ENCODE data around the gene GATB.

The GATB gene

GRCh38 chr4:151728679-151729078 is 32.1 kb downstream of the GATB start:
- no peak for DNase-seq

- DNase-seq = no peak
Measured at GRCh38 chr4:151728006-151728405, 32.8 kb downstream of the GATB start.

- DNase-seq = no peak
Measured at GRCh38 chr4:151727365-151727764, 33.4 kb downstream of the GATB start.

GRCh38 chr4:151725087-151725486 is 35.7 kb downstream of the GATB start:
- no peak for DNase-seq

GRCh38 chr4:151721916-151722315 is 38.9 kb downstream of the GATB start:
- no peak for DNase-seq

- no peak for DNase-seq
Measured at GRCh38 chr4:151721466-151721865, 39.3 kb downstream of the GATB start.

GRCh38 chr4:151719956-151720334 is 40.9 kb downstream of the GATB start:
- DNase-seq = no peak

GRCh38 chr4:151718984-151719955 is 41.5 kb downstream of the GATB start:
- no peak for DNase-seq

GRCh38 chr4:151717909-151718628 is 42.7 kb downstream of the GATB start:
- DNase-seq = no peak

- no peak for DNase-seq
Measured at GRCh38 chr4:151717314-151717713, 43.5 kb downstream of the GATB start.

- DNase-seq = no peak
Measured at GRCh38 chr4:151716324-151716723, 44.5 kb downstream of the GATB start.

- no peak for DNase-seq
Measured at GRCh38 chr4:151715881-151716280, 44.9 kb downstream of the GATB start.

- DNase-seq = no peak
Measured at GRCh38 chr4:151712777-151713176, 48.0 kb downstream of the GATB start.

- DNase-seq = no peak
Measured at GRCh38 chr4:151711646-151712045, 49.2 kb downstream of the GATB start.

GRCh38 chr4:151709587-151709986 is 51.2 kb downstream of the GATB start:
- no peak for DNase-seq

GRCh38 chr4:151709071-151709470 is 51.7 kb downstream of the GATB start:
- DNase-seq = no peak

GRCh38 chr4:151708100-151708499 is 52.7 kb downstream of the GATB start:
- DNase-seq = no peak

- DNase-seq = peak; percentile 3
Measured at GRCh38 chr4:151703401-151703800, 57.4 kb downstream of the GATB start.

GRCh38 chr4:151702256-151702655 is 58.6 kb downstream of the GATB start:
- DNase-seq = no peak

- DNase-seq = peak; percentile 63
Measured at GRCh38 chr4:151700566-151701316, 60.1 kb downstream of the GATB start.

GRCh38 chr4:151698213-151698612 is 62.6 kb downstream of the GATB start:
- no peak for DNase-seq

GRCh38 chr4:151694961-151695720 is 65.7 kb downstream of the GATB start:
- DNase-seq = no peak
